Measurements from ENCODE around the gene CYFIP1. TPM values are rescaled to one million over a fixed set of nuclear protein-coding genes. Genes with fewer than 3 reads are reported as not detected.

Gene CYFIP1
- total and polyA plus RNA-seq, 7 donors: 45.0 to 99.6 (median 69.8) TPM

DNA sequence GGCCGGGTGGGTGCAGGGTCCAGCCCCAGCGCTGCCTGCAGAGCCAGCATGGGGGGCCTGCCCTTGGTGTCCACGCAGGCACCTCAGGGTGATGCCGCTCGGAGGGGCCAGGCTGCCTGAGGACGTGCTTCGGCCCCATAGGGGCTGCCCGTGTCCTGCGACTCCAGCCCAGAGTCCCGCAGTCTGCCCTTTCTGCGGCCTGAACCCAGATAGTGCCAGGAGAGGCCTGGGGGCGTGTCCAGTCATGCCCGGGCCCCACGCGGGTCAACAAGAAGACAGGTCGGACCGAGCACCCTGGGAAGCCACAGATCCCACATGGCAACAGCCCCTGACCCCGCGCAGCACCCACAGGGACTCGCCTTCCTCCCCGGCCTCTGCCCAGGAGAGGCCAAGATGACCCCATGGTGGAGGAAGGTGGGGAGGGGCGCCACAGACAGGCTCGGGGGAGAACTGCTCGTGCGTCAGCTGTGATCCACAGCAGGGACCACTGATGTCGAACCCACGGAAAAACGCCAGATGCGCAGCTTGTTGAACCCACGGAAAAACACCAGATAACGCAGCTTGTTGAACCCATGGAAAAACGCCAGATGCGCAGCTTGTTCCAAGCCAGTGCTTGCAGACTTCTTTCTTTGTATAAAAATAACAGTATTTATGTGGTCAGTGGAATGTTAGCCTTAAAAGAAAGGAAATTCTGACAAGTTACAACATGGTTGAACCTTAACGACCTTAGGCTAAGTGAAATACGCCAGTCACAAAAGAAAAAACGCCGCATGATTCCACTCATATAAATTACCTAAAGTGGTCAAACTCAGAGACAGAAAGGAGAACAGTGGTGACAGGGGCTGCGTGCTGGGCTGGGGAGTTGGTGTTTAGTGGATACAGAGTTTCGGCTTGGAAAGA, 28.5 kb downstream of the CYFIP1 start:
- TF ChIP-seq POLR2AphosphoS5 (IDR thresholded peaks at IDR 0.05): peak in 1 of 4 donors; percentile 7
- no peak for TF ChIP-seq EP300 (IDR thresholded peaks at IDR 0.05)
- H3K27ac ChIP-seq: peak overlapping the region; percentile 9 to 77 (median 62)
- H3K9me3 ChIP-seq: no peaks in the 10 kb centered on the region
- 89 to 94% methylated on average over 39 of the region's 39 CpGs for WGBS, 2 donors
- no peak overlapping the region for H3K4me3 ChIP-seq
- peaks cover 0 to 2% (median 0%) of the 10 kb centered on the region in 4 donors for H3K36me3 ChIP-seq
- H3K4me1 ChIP-seq: peaks cover 0 to 90% (median 85%) of the 10 kb centered on the region in 4 donors
- peak; percentile 75 for DNase-seq
- no peaks in the 10 kb centered on the region for H3K27me3 ChIP-seq
- intact Hi-C loops (cut with DNase I): loop anchor here (2.0 kb wide), 1 partner anchor 29 kb away; the partner anchor contains the start of gene CYFIP1

- Histone ChIP-seq H3K4me1 (peaks cover 0 to 84% (median 79%) of the 10 kb centered on the region in 4 donors), H3K27me3 (no peaks in the 10 kb centered on the region), H3K27ac (peak overlapping the region; percentile 35 to 77 (median 62)), H3K9me3 (no peaks in the 10 kb centered on the region), H3K4me3 (no peak overlapping the region), H3K36me3 (peaks cover 0 to 8% (median 0%) of the 10 kb centered on the region in 4 donors)
- intact Hi-C loops (cut with DNase I): no loop called here
- TF ChIP-seq CTCF (IDR thresholded peaks at IDR 0.05): no peak
- no peak for TF ChIP-seq POLR2A (IDR thresholded peaks at IDR 0.05)
- TF ChIP-seq EP300 (IDR thresholded peaks at IDR 0.05): no peak
- 90 to 96% methylated on average over 16 of the region's 16 CpGs for WGBS, 2 donors
- peak; percentile 60 for DNase-seq
These were observed 29.2 kb downstream of the CYFIP1 start for GRCh38 chr15:22951031-22951380.

GRCh38 chr15:22950256-22950990, 29.7 kb downstream of the CYFIP1 start:
- 84 to 85% methylated on average over 25 of the region's 25 CpGs for WGBS, 2 donors
- no peak for TF ChIP-seq POLR2AphosphoS5 (IDR thresholded peaks at IDR 0.05)
- TF ChIP-seq CTCF (IDR thresholded peaks at IDR 0.05): no peak
- no peak for TF ChIP-seq POLR2A (IDR thresholded peaks at IDR 0.05)
- TF ChIP-seq EP300 (IDR thresholded peaks at IDR 0.05): no peak
- Histone ChIP-seq H3K27me3 (no peaks in the 10 kb centered on the region), H3K9me3 (no peaks in the 10 kb centered on the region), H3K4me1 (peaks cover 0 to 78% (median 74%) of the 10 kb centered on the region in 4 donors), H3K27ac (peak overlapping the region; percentile 35 to 77 (median 70)), H3K4me3 (no peak overlapping the region), H3K36me3 (peaks cover 0 to 8% (median 0%) of the 10 kb centered on the region in 4 donors)
- peak; percentile 64 for DNase-seq
- intact Hi-C loops (cut with DNase I): no loop called here

DNA sequence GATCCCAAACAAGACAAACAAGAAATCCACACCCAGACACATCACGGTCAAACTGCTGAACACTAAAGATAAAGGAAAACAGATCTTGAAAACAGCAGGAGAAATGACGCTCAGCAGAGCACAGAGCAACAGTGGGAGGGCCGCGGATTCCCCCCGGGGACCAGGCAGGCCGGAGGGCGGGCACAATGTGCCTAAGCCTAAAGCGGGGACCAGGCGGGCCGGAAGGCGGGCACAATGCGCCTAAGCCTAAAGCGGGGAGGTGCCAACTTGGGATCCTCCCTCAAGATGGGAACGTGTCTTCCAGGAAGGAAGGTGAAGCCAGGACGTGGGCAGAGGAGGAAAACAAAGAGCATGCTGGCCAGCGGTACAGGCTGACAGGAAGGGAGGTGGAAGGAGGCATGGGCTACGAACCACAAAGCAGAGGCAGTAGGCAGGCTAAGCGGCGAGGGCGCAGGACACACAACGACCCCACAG, 31.1 kb downstream of the CYFIP1 start:
- 42 to 70% methylated on average over 21 of the region's 21 CpGs for WGBS, 2 donors
- H3K4me1 ChIP-seq: peaks cover 0 to 78% (median 72%) of the 10 kb centered on the region in 4 donors
- no peaks in the 10 kb centered on the region for H3K27me3 ChIP-seq
- peak overlapping the region in 2 of 4 donors; percentile 5 to 20 for H3K4me3 ChIP-seq
- intact Hi-C loops (cut with DNase I): loop anchor here (5.0 kb wide), 1 partner anchor 112 kb away; the partner anchor contains the start of gene NIPA2
- peaks cover 0 to 8% (median 0%) of the 10 kb centered on the region in 4 donors for H3K36me3 ChIP-seq
- DNase-seq: peak; percentile 81
- TF ChIP-seq POLR2AphosphoS5 (IDR thresholded peaks at IDR 0.05) (peak in 3 of 4 donors; percentile 16 to 73 (median 45)), EP300 (IDR thresholded peaks at IDR 0.05) (no peak)
- no peaks in the 10 kb centered on the region for H3K9me3 ChIP-seq
- peak overlapping the region; percentile 35 to 77 (median 70) for H3K27ac ChIP-seq

DNA sequence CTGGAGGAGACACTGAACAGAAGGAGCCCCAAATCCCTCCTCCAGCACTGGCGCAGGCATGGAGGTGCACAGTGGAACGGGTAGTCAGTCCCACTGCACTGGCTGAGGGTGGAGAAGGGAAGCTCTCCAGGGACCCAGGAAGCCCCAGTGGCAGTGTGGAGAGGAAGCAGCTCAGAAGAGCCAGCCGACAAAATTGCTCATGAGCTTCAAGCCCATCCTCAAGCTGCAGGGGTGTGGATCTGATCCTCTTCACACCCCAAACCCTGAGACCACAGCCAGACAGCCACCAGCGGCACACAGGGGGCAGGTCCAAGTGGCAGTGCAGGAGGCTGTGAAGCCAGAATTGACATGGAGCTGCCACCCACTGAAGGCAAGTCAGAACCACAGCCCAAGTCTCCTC, 32.1 kb downstream of the CYFIP1 start:
- WGBS, 2 donors: 69 to 85% methylated on average over 4 of the region's 4 CpGs
- H3K4me3 ChIP-seq: no peak overlapping the region
- TF ChIP-seq POLR2A (IDR thresholded peaks at IDR 0.05) (no peak), CTCF (IDR thresholded peaks at IDR 0.05) (no peak), POLR2AphosphoS5 (IDR thresholded peaks at IDR 0.05) (no peak), EP300 (IDR thresholded peaks at IDR 0.05) (no peak)
- DNase-seq: peak; percentile 61
- intact Hi-C loops (cut with DNase I): loop anchor here (5.0 kb wide), 1 partner anchor 111 kb away; the partner anchor contains the start of gene NIPA2
- no peaks in the 10 kb centered on the region for H3K9me3 ChIP-seq
- H3K4me1 ChIP-seq: peaks cover 0 to 78% (median 68%) of the 10 kb centered on the region in 4 donors
- H3K27me3 ChIP-seq: no peaks in the 10 kb centered on the region
- H3K27ac ChIP-seq: peak overlapping the region in 3 of 4 donors; percentile 67 to 77 (median 73)
- H3K36me3 ChIP-seq: peaks cover 3 to 17% (median 5%) of the 10 kb centered on the region in 4 donors

Measured in sigmoid colon (tissue), 7 donors.